Measurements from ENCODE around the gene FAM50A. TPM values are rescaled to one million over a fixed set of nuclear protein-coding genes. Genes with fewer than 3 reads are reported as not detected.

The FAM50A gene
- total RNA-seq, 2 experiments from 2014 or later = 30.8 to 55.1 TPM

DNA sequence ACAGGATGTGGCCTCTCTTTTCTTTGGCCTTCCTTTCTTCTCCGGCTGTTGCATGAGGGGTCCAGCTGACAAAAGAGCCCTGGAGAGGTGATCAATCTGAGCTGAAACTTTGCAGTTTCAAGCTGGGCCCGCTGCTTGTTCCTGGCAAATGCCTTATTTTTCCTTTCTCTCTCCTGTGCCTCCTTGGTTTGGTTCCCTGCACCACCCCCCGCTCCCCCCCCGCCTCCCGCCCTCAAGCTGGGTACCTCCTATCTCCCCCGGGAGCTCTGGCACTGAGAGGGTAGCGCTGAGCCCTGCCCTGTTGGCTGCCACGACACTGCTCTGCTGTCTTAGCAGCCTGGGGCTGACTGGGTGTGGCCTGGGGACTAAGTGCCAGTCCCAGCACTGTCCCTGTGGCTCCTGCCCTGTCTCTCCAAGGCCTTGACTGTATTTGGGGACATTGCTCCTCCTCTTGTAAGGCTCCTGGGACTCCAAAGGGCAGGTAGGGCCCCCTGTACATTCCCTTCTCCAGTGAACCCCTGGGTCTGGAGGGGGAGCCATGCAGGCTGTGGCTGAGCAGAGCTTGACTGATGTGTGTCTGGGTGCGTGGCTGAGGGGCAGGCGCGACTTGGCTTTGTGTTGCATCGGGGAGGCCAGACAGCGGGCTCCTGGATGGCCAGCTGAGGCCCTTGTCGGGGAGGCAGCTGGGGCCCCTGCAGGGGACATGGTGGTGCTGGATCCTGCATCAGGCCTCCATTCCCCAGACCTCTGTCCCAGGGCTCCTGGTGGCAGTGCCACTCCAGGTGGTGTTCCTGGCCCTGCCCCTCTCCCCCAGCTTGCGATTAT, 15.2 kb downstream of the FAM50A start:
- no peak for TF ChIP-seq EZH2phosphoT487 (IDR thresholded peaks at IDR 0.05; ENCODE audit: borderline replicate concordance, low read depth, low read length)
- TF ChIP-seq, protein P1, sequence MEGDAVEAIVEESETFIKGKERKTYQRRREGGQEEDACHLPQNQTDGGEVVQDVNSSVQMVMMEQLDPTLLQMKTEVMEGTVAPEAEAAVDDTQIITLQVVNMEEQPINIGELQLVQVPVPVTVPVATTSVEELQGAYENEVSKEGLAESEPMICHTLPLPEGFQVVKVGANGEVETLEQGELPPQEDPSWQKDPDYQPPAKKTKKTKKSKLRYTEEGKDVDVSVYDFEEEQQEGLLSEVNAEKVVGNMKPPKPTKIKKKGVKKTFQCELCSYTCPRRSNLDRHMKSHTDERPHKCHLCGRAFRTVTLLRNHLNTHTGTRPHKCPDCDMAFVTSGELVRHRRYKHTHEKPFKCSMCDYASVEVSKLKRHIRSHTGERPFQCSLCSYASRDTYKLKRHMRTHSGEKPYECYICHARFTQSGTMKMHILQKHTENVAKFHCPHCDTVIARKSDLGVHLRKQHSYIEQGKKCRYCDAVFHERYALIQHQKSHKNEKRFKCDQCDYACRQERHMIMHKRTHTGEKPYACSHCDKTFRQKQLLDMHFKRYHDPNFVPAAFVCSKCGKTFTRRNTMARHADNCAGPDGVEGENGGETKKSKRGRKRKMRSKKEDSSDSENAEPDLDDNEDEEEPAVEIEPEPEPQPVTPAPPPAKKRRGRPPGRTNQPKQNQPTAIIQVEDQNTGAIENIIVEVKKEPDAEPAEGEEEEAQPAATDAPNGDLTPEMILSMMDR (conservative IDR thresholded peaks at IDR 0.05; ENCODE audit: low read length) = no peak
- H3K27ac ChIP-seq (ENCODE audit: low read depth, low read length, poor library complexity, severe bottlenecking) = no peak overlapping the region
- H3K9me2 ChIP-seq (ENCODE audit: insufficient read depth, low read length) = no peaks in the 10 kb centered on the region
- POLR2A ChIA-PET = no interaction called here
- peak overlapping the region; percentile 61 for H3K4me3 ChIP-seq (ENCODE audit: low read depth, low read length, poor library complexity, severe bottlenecking)
- no TSS peak for BruUV-seq (replicated peaks)
- H3K9me3 ChIP-seq (ENCODE audit: low read length) = no peaks in the 10 kb centered on the region
- H3K4me1 ChIP-seq (ENCODE audit: insufficient read depth, low read length, poor library complexity, severe bottlenecking) = peaks cover 9% of the 10 kb centered on the region
- H3K79me2 ChIP-seq (ENCODE audit: insufficient read depth, low read depth, low read length) = no peaks in the 10 kb centered on the region
- CTCF ChIA-PET (ENCODE audit: unreplicated experiment) = interaction anchor here (1.0 kb wide), 1 partner anchor 19 kb away, joined by 3 read pairs; no protein-coding TSS in a partner anchor
- H3K4me2 ChIP-seq (ENCODE audit: low read length) = peak overlapping the region; percentile 64
- no peaks in the 10 kb centered on the region for H3K36me3 ChIP-seq (ENCODE audit: insufficient read depth, low read length)
- intact Hi-C loops (cut with micrococcal nuclease; ENCODE audit: unreplicated experiment) = no loop called here
- H2AFZ ChIP-seq (ENCODE audit: low read length) = no peak overlapping the region
- peak; percentile 13 for DNase-seq (ENCODE audit: low spot score)
- H4K20me1 ChIP-seq (ENCODE audit: insufficient read depth, low read length) = no peaks in the 10 kb centered on the region

DNA sequence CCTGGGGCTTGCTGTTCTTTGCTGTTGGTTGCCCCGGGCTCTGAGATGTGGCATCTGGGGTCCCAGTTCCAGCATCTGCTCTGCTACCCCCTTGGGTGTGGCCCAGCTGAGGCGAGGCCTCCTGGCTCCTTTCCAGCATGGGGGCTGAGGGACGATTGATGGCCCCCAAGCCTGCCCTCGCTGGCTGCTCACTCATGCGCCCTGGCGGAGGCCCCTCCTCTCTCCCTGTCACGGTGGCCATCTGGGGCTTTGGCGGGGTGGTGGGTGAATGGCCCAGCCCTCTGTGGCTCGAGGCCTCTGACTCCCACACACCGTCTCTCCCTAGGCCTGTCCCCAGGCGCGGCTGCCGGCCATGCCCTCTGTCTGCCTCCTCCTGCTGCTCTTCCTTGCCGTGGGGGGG, 15.9 kb downstream of the FAM50A start:
- H3K4me2 ChIP-seq (ENCODE audit: low read length) = no peak overlapping the region
- no peak overlapping the region for H3K27ac ChIP-seq (ENCODE audit: low read depth, low read length, poor library complexity, severe bottlenecking)
- CTCF ChIA-PET (ENCODE audit: unreplicated experiment) = interaction anchor here (1.0 kb wide), 1 partner anchor 18 kb away, joined by 3 read pairs; no protein-coding TSS in a partner anchor
- intact Hi-C loops (cut with micrococcal nuclease; ENCODE audit: unreplicated experiment) = no loop called here
- no peaks in the 10 kb centered on the region for H3K79me2 ChIP-seq (ENCODE audit: insufficient read depth, low read depth, low read length)
- H3K36me3 ChIP-seq (ENCODE audit: insufficient read depth, low read length) = no peaks in the 10 kb centered on the region
- no peaks in the 10 kb centered on the region for H4K20me1 ChIP-seq (ENCODE audit: insufficient read depth, low read length)
- POLR2A ChIA-PET = no interaction called here
- no peaks in the 10 kb centered on the region for H3K9me2 ChIP-seq (ENCODE audit: insufficient read depth, low read length)
- no peak overlapping the region for H2AFZ ChIP-seq (ENCODE audit: low read length)
- no TSS peak for BruUV-seq (replicated peaks)
- H3K4me3 ChIP-seq (ENCODE audit: low read depth, low read length, poor library complexity, severe bottlenecking) = no peak overlapping the region
- TF ChIP-seq EZH2phosphoT487 (IDR thresholded peaks at IDR 0.05; ENCODE audit: borderline replicate concordance, low read depth, low read length) = no peak
- TF ChIP-seq, protein P1 (conservative IDR thresholded peaks at IDR 0.05; ENCODE audit: low read length) = no peak
- peaks cover 9% of the 10 kb centered on the region for H3K4me1 ChIP-seq (ENCODE audit: insufficient read depth, low read length, poor library complexity, severe bottlenecking)
- DNase-seq (ENCODE audit: low spot score) = no peak
- no peaks in the 10 kb centered on the region for H3K9me3 ChIP-seq (ENCODE audit: low read length)

DNA sequence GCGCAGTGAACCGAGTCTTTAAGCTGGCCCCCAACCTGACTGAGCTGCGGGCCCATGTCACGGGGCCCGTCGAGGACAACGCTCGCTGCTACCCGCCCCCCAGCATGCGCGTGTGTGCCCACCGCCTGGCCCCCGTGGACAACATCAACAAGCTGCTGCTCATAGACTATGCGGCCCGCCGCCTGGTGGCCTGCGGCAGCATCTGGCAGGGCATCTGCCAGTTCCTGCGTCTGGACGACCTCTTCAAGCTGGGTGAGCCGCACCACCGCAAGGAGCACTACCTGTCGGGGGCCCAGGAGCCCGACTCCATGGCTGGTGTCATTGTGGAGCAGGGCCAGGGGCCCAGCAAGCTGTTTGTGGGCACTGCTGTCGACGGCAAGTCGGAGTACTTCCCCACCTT, 16.4 kb downstream of the FAM50A start:
- H3K4me3 ChIP-seq (ENCODE audit: low read depth, low read length, poor library complexity, severe bottlenecking) = no peak overlapping the region
- TF ChIP-seq EZH2phosphoT487 (IDR thresholded peaks at IDR 0.05; ENCODE audit: borderline replicate concordance, low read depth, low read length) = no peak
- TF ChIP-seq, protein P1 (conservative IDR thresholded peaks at IDR 0.05; ENCODE audit: low read length) = no peak
- intact Hi-C loops (cut with micrococcal nuclease; ENCODE audit: unreplicated experiment) = no loop called here
- DNase-seq (ENCODE audit: low spot score) = no peak
- ChIA-PET POLR2A (no interaction called here), CTCF (ENCODE audit: unreplicated experiment) (no interaction called here)
- H3K4me2 ChIP-seq (ENCODE audit: low read length) = no peak overlapping the region
- no peaks in the 10 kb centered on the region for H3K9me2 ChIP-seq (ENCODE audit: insufficient read depth, low read length)
- H4K20me1 ChIP-seq (ENCODE audit: insufficient read depth, low read length) = no peaks in the 10 kb centered on the region
- H3K9me3 ChIP-seq (ENCODE audit: low read length) = no peaks in the 10 kb centered on the region
- no peaks in the 10 kb centered on the region for H3K36me3 ChIP-seq (ENCODE audit: insufficient read depth, low read length)
- BruUV-seq (replicated peaks) = no TSS peak
- no peaks in the 10 kb centered on the region for H3K79me2 ChIP-seq (ENCODE audit: insufficient read depth, low read depth, low read length)
- no peak overlapping the region for H2AFZ ChIP-seq (ENCODE audit: low read length)
- peaks cover 9% of the 10 kb centered on the region for H3K4me1 ChIP-seq (ENCODE audit: insufficient read depth, low read length, poor library complexity, severe bottlenecking)
- no peak overlapping the region for H3K27ac ChIP-seq (ENCODE audit: low read depth, low read length, poor library complexity, severe bottlenecking)
